Trophoblast cell (in vitro differentiated cells and primary cell): ENCODE data around the gene NUTM2D.
"Not testable (repeated sequence)": the region's sequence is repeated elsewhere in the genome, so short reads cannot be mapped to it uniquely, and the experiment has no call there.

Source experiments
- DNase-seq, 2 donors: peaks; one replicate each; pipeline ENCODE4 v3.0.0-alpha.2; 2016
- H2AFZ ChIP-seq: 2 replicates; pipeline ENCODE4 v1.6.1; 2013; ENCODE audit warnings: low read length, moderate library complexity, mild to moderate bottlenecking; ENCODE audit not compliant: insufficient read depth, poor library complexity
- H2AK5ac ChIP-seq: 2 replicates; pipeline ENCODE4 v1.6.1; 2013; ENCODE audit warnings: mild to moderate bottlenecking, low read length
- H2BK120ac ChIP-seq: 2 replicates; pipeline ENCODE4 v1.6.1; 2013; ENCODE audit warnings: low read length, mild to moderate bottlenecking, moderate library complexity; ENCODE audit not compliant: insufficient read depth, poor library complexity
- H2BK12ac ChIP-seq: 2 replicates; pipeline ENCODE4 v1.6.1; 2013; ENCODE audit warnings: mild to moderate bottlenecking, low read length, moderate library complexity
- H2BK5ac ChIP-seq: 2 replicates; pipeline ENCODE4 v1.6.1; 2013; ENCODE audit warnings: low read length, low read depth, moderate library complexity, mild to moderate bottlenecking; ENCODE audit not compliant: poor library complexity
- H3K14ac ChIP-seq: 2 replicates; pipeline ENCODE4 v1.6.1; 2013; ENCODE audit warnings: mild to moderate bottlenecking, low read length
- H3K18ac ChIP-seq: 2 replicates; pipeline ENCODE4 v1.6.1; 2013; ENCODE audit warnings: mild to moderate bottlenecking, low read length
- H3K23ac ChIP-seq: 2 replicates; pipeline ENCODE4 v1.6.1; 2013; ENCODE audit warnings: low read length
- H3K27ac ChIP-seq: 2 replicates; pipeline ENCODE4 v1.5.1; 2013; ENCODE audit warnings: low read depth, mild to moderate bottlenecking, inconsistent platforms, low read length, moderate library complexity
- H3K27me3 ChIP-seq: 2 replicates; pipeline ENCODE4 v1.6.1; 2013; ENCODE audit warnings: inconsistent platforms, mild to moderate bottlenecking, low read length, moderate library complexity; ENCODE audit not compliant: insufficient read depth
- H3K36me3 ChIP-seq, 2 experiments: 1 replicate in 1 of 2; 2 replicates in 1 of 2; pipeline ENCODE4 v1.6.1; 2013; ENCODE audit warnings: low read length in 2 of 2, mild to moderate bottlenecking in 2 of 2, moderate library complexity in 1 of 2; ENCODE audit not compliant: insufficient read depth in 2 of 2, control insufficient read depth in 1 of 2
- H3K4ac ChIP-seq: 2 replicates; pipeline ENCODE4 v1.6.1; 2013; ENCODE audit warnings: low read depth, mild to moderate bottlenecking, low read length, moderate library complexity
- H3K4me1 ChIP-seq, 2 experiments: 1 replicate in 1 of 2; 2 replicates in 1 of 2; pipeline ENCODE4 v1.6.1; 2013; ENCODE audit warnings: low read length in 2 of 2, mild to moderate bottlenecking in 2 of 2, moderate library complexity in 1 of 2; ENCODE audit not compliant: insufficient read depth in 2 of 2, control insufficient read depth in 1 of 2
- H3K4me2 ChIP-seq: 2 replicates; pipeline ENCODE4 v1.6.1; 2013; ENCODE audit warnings: inconsistent platforms, mild to moderate bottlenecking, low read length, moderate library complexity
- H3K4me3 ChIP-seq: 2 replicates; pipeline ENCODE4 v1.5.1; 2013; ENCODE audit warnings: mild to moderate bottlenecking, low read depth, low read length, inconsistent platforms
- H3K79me1 ChIP-seq: one replicate; pipeline ENCODE4 v1.6.1; 2013; ENCODE audit warnings: low read length
- H3K79me2 ChIP-seq: 2 replicates; pipeline ENCODE4 v1.6.1; 2013; ENCODE audit warnings: low read length, mild to moderate bottlenecking; ENCODE audit not compliant: control insufficient read depth, insufficient read depth, poor library complexity
- H3K9ac ChIP-seq: 2 replicates; pipeline ENCODE4 v1.6.1; 2013; ENCODE audit warnings: mild to moderate bottlenecking, low read length
- H3K9me3 ChIP-seq: 2 replicates; pipeline ENCODE4 v1.6.1; 2013; ENCODE audit warnings: low read depth, mild to moderate bottlenecking, control low read depth, inconsistent platforms, low read length; ENCODE audit not compliant: insufficient read depth
- H4K12ac ChIP-seq: 2 replicates; pipeline ENCODE4 v1.6.1; 2013; ENCODE audit warnings: low read depth, mild to moderate bottlenecking, low read length, moderate library complexity
- H4K8ac ChIP-seq: 2 replicates; pipeline ENCODE4 v1.6.1; 2013; ENCODE audit warnings: low read depth, mild to moderate bottlenecking, low read length, moderate library complexity
- H4K91ac ChIP-seq: one replicate; pipeline ENCODE4 v1.6.1; 2013; ENCODE audit warnings: low read depth, mild to moderate bottlenecking, low read length, moderate library complexity
- WGBS: extraction: QIAGEN DNeasy Blood & Tissue Kit; methylation state at CpG from one replicate; pipeline ENCODE4 v1.1.7; 2013; ENCODE audit warnings: missing lambda C conversion rate; ENCODE audit not compliant: insufficient read length, insufficient coverage; ENCODE audit errors: extremely low coverage; 5-methylcytosine and 5-hydroxymethylcytosine counted together

NUTM2D gene

GRCh38 chr10:87369514-87370112 is 12.1 kb downstream of the NUTM2D start:
- H3K14ac ChIP-seq, H3K4me2 ChIP-seq, H4K91ac ChIP-seq, H4K12ac ChIP-seq, H2AFZ ChIP-seq, H3K27me3 ChIP-seq, DNase-seq, H3K9me3 ChIP-seq, H3K4me3 ChIP-seq, H3K36me3 ChIP-seq, H2BK12ac ChIP-seq, H3K4ac ChIP-seq, H4K8ac ChIP-seq, H3K27ac ChIP-seq, H2AK5ac ChIP-seq, H3K23ac ChIP-seq, H3K79me1 ChIP-seq, H3K9ac ChIP-seq, H3K4me1 ChIP-seq, H2BK5ac ChIP-seq, H3K18ac ChIP-seq, H2BK120ac ChIP-seq, H3K79me2 ChIP-seq: not testable (repeated sequence)
- WGBS = no CpG with 5 or more reads among the region's 9 CpGs

GRCh38 chr10:87374091-87374490 is 16.5 kb downstream of the NUTM2D start:
- not testable (repeated sequence) for H2AK5ac ChIP-seq, H3K4me1 ChIP-seq, H3K4me2 ChIP-seq, DNase-seq, H4K12ac ChIP-seq, H2BK120ac ChIP-seq, H3K23ac ChIP-seq, H3K14ac ChIP-seq, H3K79me1 ChIP-seq, H4K8ac ChIP-seq, H3K9me3 ChIP-seq, H2BK5ac ChIP-seq, H3K36me3 ChIP-seq, H3K9ac ChIP-seq, H3K18ac ChIP-seq, H4K91ac ChIP-seq, H3K27me3 ChIP-seq, H2BK12ac ChIP-seq, H3K4ac ChIP-seq, H3K79me2 ChIP-seq, H3K4me3 ChIP-seq, H2AFZ ChIP-seq, H3K27ac ChIP-seq
- WGBS = no CpG with 5 or more reads among the region's 1 CpG

- not testable (repeated sequence) for H2AFZ ChIP-seq, H3K14ac ChIP-seq, H3K4me3 ChIP-seq, H2BK120ac ChIP-seq, H2BK5ac ChIP-seq, H2AK5ac ChIP-seq, H3K4me2 ChIP-seq, H2BK12ac ChIP-seq, H3K79me2 ChIP-seq, H3K18ac ChIP-seq, H3K4me1 ChIP-seq, H3K4ac ChIP-seq, H4K8ac ChIP-seq, H3K27me3 ChIP-seq, H3K79me1 ChIP-seq, DNase-seq, H4K91ac ChIP-seq, H4K12ac ChIP-seq, H3K9me3 ChIP-seq, H3K27ac ChIP-seq, H3K23ac ChIP-seq, H3K36me3 ChIP-seq, H3K9ac ChIP-seq
- no CpG with 5 or more reads among the region's 4 CpGs for WGBS
Observed at GRCh38 chr10:87379115-87379514, 21.6 kb downstream of the NUTM2D start.

- H4K12ac ChIP-seq, H3K18ac ChIP-seq, H2BK120ac ChIP-seq, H3K14ac ChIP-seq, H2BK5ac ChIP-seq, H3K79me2 ChIP-seq, H3K23ac ChIP-seq, H3K79me1 ChIP-seq, H2AFZ ChIP-seq, H3K27ac ChIP-seq, H4K91ac ChIP-seq, DNase-seq, H3K4me1 ChIP-seq, H3K9me3 ChIP-seq, H3K36me3 ChIP-seq, H3K4me3 ChIP-seq, H3K4me2 ChIP-seq, H3K9ac ChIP-seq, H3K27me3 ChIP-seq, H4K8ac ChIP-seq, H3K4ac ChIP-seq, H2BK12ac ChIP-seq, H2AK5ac ChIP-seq: not testable (repeated sequence)
- WGBS = no CpG with 5 or more reads among the region's 10 CpGs
Observed at GRCh38 chr10:87383149-87383857, 25.8 kb downstream of the NUTM2D start.
